NOMO-1 treated with dmso at 0.1 percent for 144 hours (cell line): Measurements from ENCODE around the gene PCBP3.

Source experiments
- DNase-seq: peaks from one replicate; lab custom pipeline; 2025; ENCODE audit not compliant: unreplicated experiment; lab: John Stamatoyannopoulos, UW

PCBP3 gene

DNA sequence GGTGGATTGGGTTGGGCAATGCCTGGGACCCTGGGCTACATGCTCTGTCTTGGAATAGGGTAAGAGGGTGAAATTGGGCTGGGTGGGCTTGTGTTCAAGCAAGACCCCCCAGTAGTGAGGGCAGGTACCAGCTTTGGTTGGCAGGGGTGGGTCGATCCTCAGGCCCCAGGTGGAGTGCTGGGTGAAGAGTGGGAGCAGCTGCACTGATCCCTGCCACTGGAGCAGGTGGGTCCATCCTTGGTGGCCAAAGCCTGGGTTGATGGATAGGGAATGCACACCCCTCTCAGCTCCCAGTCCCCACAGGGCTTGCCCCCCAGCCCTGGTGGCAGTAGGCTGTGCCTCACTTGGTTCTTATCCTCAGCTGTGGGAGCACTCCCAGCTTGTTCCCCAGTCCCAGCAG, 135.2 kb downstream of the PCBP3 start:
- DNase-seq: no peak

DNA sequence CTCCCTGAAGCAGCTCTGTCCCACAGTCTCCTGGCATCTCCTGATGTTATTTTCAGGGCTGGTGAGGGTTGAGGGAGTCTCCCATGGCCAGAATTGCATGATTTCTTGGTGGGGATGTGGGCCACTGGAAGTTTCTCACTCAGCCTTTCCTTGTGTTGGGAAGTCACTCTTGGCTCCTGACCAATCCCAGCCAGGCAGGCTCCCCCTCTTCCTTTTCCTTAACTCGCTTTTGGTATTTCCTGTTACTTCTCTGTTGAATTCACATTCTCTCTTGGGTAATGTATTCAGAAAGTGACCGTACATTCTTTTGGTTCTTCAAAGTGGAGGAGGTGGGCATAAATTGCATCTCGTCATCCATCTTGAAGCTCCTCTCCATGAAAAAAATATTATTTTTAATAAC, 135.7 kb downstream of the PCBP3 start:
- no peak for DNase-seq

DNA sequence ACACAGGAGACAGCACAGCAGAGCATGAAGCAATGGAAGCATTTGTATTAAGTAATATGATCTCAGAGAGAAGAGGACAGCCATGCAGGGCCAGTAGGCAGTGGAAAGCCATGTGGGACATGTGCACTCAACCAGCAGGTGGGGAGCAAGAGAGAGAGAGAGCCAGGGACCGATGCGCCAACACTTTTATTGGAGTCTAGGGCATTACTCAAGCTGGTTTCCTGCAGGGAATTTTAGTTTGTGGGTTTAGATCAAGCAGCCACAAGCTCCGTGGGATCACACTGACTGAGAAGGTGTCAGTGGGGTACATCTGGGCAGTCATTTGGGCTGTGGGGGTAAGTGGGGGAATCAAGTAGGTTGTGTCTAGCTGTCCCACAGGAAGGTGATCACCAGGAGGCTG, 137.1 kb downstream of the PCBP3 start:
- no peak for DNase-seq

DNA sequence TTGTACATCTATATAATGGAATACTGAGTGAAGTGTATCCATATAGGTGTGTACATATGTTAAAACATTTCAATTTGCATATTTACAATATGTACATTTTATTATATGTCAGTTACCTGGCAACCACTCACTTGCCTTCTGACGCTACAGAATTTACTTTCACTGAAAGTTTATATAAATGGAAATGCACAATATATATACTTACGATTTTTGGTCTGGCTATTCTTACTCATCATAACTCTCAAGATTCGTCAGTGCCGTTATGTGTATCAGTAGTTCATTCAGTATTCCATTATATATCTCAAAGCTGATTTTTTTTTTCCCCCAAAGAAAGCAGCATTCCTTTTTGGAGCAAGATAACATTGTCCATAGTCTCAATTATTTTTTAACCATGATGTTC, 138.2 kb downstream of the PCBP3 start:
- DNase-seq: no peak

- no peak for DNase-seq
Measured at GRCh38 chr21:45786660-45787059, 143.1 kb downstream of the PCBP3 start.

- no peak for DNase-seq
Measured at GRCh38 chr21:45787371-45787770, 143.8 kb downstream of the PCBP3 start.

- no peak for DNase-seq
Measured at GRCh38 chr21:45788198-45788597, 144.7 kb downstream of the PCBP3 start.

- DNase-seq: no peak
Measured at GRCh38 chr21:45788637-45789506, 145.3 kb downstream of the PCBP3 start.

- DNase-seq: no peak
Measured at GRCh38 chr21:45790427-45790826, 146.9 kb downstream of the PCBP3 start.

DNA sequence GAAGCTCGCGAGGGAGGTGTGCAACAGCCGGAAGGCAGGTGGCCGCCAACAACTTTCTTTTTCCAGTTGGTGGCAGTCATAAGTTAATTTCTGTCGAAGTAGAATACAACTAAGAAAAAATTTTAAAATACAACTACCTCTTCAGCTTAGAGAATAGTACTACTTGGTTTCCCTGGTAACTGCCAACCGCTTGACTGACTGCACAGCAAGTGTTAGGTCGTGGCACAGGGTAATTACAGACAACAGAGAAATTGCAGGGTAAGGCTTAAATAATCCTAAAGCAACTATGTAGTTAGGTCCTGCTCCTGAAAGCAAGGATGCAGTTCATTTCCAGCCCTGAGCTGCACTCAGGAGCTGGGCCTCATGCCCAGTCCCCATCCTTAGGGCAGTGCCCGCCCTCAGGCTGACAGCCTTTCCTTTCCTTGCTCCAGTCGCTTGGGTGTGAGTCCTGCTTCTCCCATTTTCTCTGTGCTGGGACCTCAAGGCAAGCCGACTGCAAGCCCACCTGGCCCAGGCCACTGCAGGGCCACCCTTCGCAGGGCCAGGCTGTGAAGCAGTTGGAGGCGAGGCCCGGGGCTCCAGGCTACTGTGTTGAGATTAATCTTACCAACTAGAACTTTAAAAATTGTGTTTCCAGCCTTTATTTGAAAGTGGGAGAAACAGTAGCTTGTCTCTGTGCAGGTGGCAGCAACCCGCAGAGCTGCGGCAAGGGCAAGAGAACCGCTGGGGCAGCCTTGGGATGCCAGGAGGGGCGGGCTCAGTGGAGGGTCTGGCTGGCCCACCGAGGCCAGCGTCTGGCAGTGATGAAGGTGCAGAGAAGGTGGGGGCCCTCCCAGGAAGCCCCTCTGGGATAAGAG, 148.3 kb downstream of the PCBP3 start:
- no peak for DNase-seq

DNA sequence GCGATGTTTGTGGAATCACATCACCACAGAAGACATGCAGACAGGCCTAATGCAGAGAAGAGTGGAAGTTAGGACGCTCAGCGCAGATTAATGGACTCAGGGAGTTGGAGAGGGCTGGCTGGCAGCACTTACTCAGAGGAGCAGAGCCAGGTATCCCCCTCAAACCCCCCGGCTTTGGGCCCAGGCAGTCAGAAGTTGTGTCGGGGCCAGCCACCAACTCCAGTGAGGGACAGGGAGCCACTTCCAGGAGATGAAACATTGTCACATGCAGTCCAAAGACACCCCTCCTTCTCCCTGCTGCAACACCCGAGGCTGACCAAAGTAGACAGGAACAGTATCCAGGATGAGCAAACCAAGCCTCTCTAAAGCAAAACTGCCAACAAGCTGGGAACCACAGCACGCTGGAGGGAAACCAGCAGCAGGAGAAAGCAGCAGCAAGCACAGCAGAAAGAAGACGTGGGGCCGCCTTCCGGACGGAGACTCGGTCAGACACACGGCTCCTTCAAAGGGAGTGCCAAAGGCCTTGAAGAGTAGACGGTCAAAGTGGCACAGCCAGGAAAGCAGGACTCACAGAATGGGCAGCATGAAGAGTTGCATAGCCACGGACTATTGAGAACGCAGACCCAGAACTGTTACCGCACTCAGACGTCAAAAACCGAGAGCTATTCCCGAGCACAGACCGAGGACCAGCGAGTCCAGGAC, 149.3 kb downstream of the PCBP3 start:
- no peak for DNase-seq

- no peak for DNase-seq
Measured at GRCh38 chr21:45794027-45794426, 150.5 kb downstream of the PCBP3 start.

DNA sequence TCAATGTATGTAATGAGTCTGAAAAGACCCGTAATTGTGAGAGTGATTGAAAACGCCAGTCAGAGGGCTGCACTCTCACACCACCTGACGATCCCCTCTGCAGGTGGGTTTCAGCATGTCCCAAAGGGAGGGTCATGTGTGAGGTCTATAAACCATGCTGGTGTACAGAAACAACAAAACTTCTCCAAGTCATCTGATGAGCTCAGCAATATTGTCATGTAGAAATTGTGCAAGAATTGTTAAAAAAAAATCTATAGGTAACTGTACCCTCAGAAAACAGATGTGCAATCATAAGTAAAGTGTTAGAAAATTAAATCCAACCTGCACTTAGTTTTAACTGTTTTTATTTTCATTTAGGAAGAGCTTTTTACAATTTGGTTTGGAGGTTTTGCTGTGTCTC, 152.5 kb downstream of the PCBP3 start:
- DNase-seq: no peak

GRCh38 chr21:45797338-45797737, 153.8 kb downstream of the PCBP3 start:
- no peak for DNase-seq

DNA sequence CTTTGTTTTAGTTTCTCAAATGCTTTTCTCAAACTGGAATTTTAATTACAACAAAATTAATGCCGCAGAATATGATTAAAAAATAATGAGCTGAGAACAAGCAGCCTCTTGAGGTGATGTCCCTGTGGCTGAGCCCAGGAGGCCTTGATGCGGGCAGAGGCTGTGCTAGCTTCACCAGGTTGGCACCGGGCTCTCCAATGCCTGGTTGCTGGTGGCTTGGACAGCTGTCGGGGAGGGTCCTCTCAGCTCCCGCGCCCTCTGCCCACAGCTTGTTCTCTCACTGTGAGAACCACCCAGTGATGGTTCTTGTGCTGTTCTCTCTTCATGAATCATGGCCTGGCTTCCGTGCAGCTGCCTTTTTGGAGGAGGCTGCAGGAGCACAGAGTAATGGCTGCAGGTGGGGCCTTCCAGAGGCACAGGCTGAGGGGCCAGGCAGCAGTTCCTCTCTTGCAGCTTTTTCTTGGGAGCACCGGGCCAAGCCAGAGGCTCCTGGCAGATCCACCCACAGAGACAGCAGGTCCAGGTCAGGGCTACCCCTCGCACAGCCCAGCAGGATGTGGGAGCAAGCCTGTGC, 156.3 kb downstream of the PCBP3 start:
- no peak for DNase-seq

DNA sequence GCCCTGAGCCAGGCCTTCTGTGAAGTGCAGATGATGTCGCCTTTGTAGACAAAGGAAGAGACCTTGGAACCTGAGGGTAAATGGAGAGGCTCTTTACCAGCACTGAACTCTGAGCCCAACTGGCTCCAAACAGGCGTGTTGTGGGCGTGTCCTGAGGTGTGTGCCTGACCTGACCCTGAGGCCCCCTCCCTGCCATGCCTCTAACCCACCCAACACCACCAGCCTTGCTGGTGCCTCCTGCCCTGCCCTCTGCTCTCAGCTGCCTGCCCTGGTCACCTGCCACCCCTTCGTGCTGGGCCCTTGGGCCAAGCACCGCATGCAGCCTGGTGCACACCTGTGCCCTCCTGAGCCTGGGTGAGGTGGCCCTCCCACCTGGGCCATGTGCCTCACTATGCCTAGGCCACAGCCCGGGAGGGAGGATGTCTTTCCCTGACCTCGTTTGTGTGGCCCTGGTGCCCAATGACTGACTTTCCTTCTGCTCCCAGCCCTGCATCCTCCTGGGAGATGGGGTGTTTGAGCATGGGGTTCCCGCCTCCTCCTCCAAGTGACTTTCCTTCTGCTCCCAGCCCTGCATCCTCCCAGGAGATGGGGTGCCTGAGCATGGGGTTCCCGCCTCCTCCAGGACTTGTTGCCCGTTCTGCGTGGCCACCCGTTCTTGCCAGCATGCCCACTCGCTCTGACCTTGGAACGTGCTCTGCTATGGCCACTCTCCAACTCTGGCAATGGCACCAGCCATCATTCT, 157.0 kb downstream of the PCBP3 start:
- DNase-seq: no peak

GRCh38 chr21:45801129-45801964, 157.8 kb downstream of the PCBP3 start:
- DNase-seq: no peak

- no peak for DNase-seq
Measured at GRCh38 chr21:45801989-45802388, 158.5 kb downstream of the PCBP3 start.

GRCh38 chr21:45802425-45802824, 158.9 kb downstream of the PCBP3 start:
- DNase-seq: no peak
